ENCODE data around the gene STK17A. TPM values are rescaled to one million over a fixed set of nuclear protein-coding genes. Genes with fewer than 3 reads are reported as not detected.

Gene STK17A
- total RNA-seq, 1 experiment from 2014 or later, result 21.3 TPM

- in situ Hi-C loops (cut with HindIII; ENCODE audit: low pct_unique_long_range_greater_than_20kb, low sequenced_read_pairs), result loop anchor here (25.0 kb wide), 1 partner anchor 135 kb away; no protein-coding TSS in a partner anchor
- intact Hi-C loops (cut with micrococcal nuclease; ENCODE audit: unreplicated experiment), result no loop called here
- DNase-seq (ENCODE audit: low read depth, low spot score) (no peak), ATAC-seq (no peak)
- no peak for TF ChIP-seq POLR2AphosphoS5 (IDR thresholded peaks at IDR 0.05; ENCODE audit: low read depth, low read length)
- no peak for TF ChIP-seq CTCF (IDR thresholded peaks at IDR 0.05)
- TF ChIP-seq REST (IDR thresholded peaks at IDR 0.05; ENCODE audit: insufficient read depth in 1 of 2, low read depth in 2 of 2, low read length in 1 of 2), result no peak
- no peak for TF ChIP-seq TCF7L2 (IDR thresholded peaks at IDR 0.05; ENCODE audit: low read depth, low read length)
- no peak for TF ChIP-seq SIN3A (IDR thresholded peaks at IDR 0.05; ENCODE audit: borderline replicate concordance, insufficient read depth, low read depth, low read length)
- ChIA-PET CTCF (no interaction called here), POLR2A (no interaction called here)
- no peaks in the 10 kb centered on the region for H3K4me1 ChIP-seq (ENCODE audit: control insufficient read depth, insufficient read depth, low read length)
- H3K9me3 ChIP-seq (ENCODE audit: control insufficient read depth, insufficient read depth, low read depth, low read length), result no peaks in the 10 kb centered on the region
- no peak overlapping the region for H3K4me3 ChIP-seq (ENCODE audit: low read depth in 2 of 2, low read length in 2 of 2)
- no TSS peak for BruUV-seq (replicated peaks)
- peaks cover 19% of the 10 kb centered on the region for H3K27me3 ChIP-seq (ENCODE audit: control insufficient read depth, insufficient read depth, low read length)
- no peak overlapping the region for H3K27ac ChIP-seq (ENCODE audit: low read length)
- no peaks in the 10 kb centered on the region for H3K36me3 ChIP-seq (ENCODE audit: control insufficient read depth, insufficient read depth, low read length)
These were observed 5.4 kb upstream of the STK17A start for GRCh38 chr7:43577485-43577951.

- Histone ChIP-seq H3K9me3 (ENCODE audit: control insufficient read depth, insufficient read depth, low read depth, low read length) (no peaks in the 10 kb centered on the region), H3K4me1 (ENCODE audit: control insufficient read depth, insufficient read depth, low read length) (peaks cover 28% of the 10 kb centered on the region), H3K36me3 (ENCODE audit: control insufficient read depth, insufficient read depth, low read length) (no peaks in the 10 kb centered on the region; the same call in 1 of the 2 replicates), H3K27me3 (ENCODE audit: control insufficient read depth, insufficient read depth, low read length) (peaks cover 19% of the 10 kb centered on the region), H3K4me3 (ENCODE audit: low read depth in 2 of 2, low read length in 2 of 2) (peak overlapping the region; percentile 89), H3K27ac (ENCODE audit: low read length) (peak overlapping the region; percentile 90)
- TF ChIP-seq CTCF (IDR thresholded peaks at IDR 0.05) (no peak), TCF7L2 (IDR thresholded peaks at IDR 0.05; ENCODE audit: low read depth, low read length) (peak; percentile 36; the same call in 1 of the 2 replicates), SIN3A (IDR thresholded peaks at IDR 0.05; ENCODE audit: borderline replicate concordance, insufficient read depth, low read depth, low read length) (peak; percentile 89), REST (IDR thresholded peaks at IDR 0.05; ENCODE audit: insufficient read depth in 1 of 2, low read depth in 2 of 2, low read length in 1 of 2) (no peak), POLR2AphosphoS5 (IDR thresholded peaks at IDR 0.05; ENCODE audit: low read depth, low read length) (no peak)
- POLR2A ChIA-PET, result interaction anchor here (0.6 to 1.5 kb wide), 3 partner anchors 13 to 209 kb away, joined by 8 to 20 read pairs (median 9); no protein-coding TSS in a partner anchor
- ATAC-seq, result peak; percentile 59
- CTCF ChIA-PET, result interaction anchor here (0.6 to 2.9 kb wide), 25 partner anchors 11 to 265 kb away, joined by 3 to 128 read pairs (median 5); partner anchors contain the start of gene COA1
- in situ Hi-C loops (cut with HindIII; ENCODE audit: low pct_unique_long_range_greater_than_20kb, low sequenced_read_pairs), result loop anchor here (25.0 kb wide), 1 partner anchor 129 kb away; no protein-coding TSS in a partner anchor
- DNase-seq (ENCODE audit: low read depth, low spot score), result no peak
- no TSS peak for BruUV-seq (replicated peaks)
- intact Hi-C loops (cut with micrococcal nuclease; ENCODE audit: unreplicated experiment), result loop anchor here (2.0 to 5.0 kb wide), 3 partner anchors 117 to 255 kb away; partner anchors contain the start of gene COA1
These were observed 701 bp downstream of the STK17A start for GRCh38 chr7:43583424-43584194.
